Measurements from ENCODE around the gene ADRA2C. TPM values are rescaled to one million over a fixed set of nuclear protein-coding genes. Genes with fewer than 3 reads are reported as not detected.

Gene ADRA2C
- total RNA-seq, 2 experiments from 2014 or later, result 0.21 TPM; not detected in 1

DNA sequence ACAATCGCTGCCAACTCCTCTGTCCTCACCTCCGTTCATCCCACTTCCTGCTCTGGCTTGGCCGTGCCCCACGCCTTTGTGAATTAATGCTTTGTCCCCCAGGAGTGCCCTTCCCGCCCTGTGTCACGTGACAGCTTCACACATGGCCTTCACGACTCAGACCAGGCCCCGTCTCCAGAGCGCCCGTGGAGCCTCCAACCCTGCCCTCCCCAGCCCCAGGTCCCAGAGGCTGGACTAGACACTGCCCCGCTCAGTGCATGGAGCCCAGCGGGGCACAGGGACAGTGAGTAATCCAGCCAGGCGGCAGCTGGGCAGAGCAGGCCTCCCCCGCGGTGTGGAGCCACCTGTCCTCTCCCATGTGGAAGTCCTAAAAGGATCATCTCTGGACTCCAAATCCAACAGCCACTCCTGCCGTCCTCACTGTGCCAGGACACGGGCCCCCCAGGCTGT lies 7.4 kb downstream of the ADRA2C start:
- CTCF ChIA-PET (ENCODE audit: unreplicated experiment), result no interaction called here
- BruUV-seq (replicated peaks), result no TSS peak

DNA sequence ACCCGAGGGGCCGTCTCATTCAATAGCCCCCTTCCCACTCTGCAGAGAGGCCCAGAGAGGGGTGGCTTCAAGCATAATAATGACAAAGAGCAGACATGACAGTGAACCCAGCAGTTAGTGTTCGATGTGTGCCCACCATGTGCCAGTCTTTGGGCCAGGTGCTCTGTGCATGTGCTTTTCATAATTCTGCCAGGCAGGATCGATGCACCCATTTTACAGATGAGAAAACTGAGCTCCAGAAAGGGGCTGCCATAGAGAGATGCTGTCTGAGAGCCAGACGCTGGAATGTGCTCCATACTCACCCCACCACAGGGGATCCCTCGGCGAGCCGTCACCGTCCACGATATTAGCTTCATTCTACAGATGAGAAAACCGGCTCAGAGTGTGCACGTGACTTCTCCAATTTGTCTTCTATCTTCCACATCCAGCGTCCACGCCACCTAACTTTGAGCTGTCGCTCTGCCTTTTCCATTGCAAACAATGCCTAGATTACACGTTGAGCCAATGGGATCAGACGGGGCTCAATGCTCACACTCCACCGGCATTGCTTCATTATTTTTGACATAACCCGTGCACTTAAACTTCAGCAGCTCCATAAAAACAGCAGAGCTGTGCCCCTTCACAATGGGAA lies 8.2 kb downstream of the ADRA2C start:
- H3K4me1 ChIP-seq (ENCODE audit: insufficient read depth, low read length, poor library complexity, severe bottlenecking), result peaks cover 23% of the 10 kb centered on the region
- H3K9me3 ChIP-seq (ENCODE audit: low read length), result no peaks in the 10 kb centered on the region
- POLR2A ChIA-PET, result no interaction called here
- CTCF ChIA-PET (ENCODE audit: unreplicated experiment), result no interaction called here
- TF ChIP-seq EZH2phosphoT487 (IDR thresholded peaks at IDR 0.05; ENCODE audit: borderline replicate concordance, low read depth, low read length), result no peak
- TF ChIP-seq, protein P1, sequence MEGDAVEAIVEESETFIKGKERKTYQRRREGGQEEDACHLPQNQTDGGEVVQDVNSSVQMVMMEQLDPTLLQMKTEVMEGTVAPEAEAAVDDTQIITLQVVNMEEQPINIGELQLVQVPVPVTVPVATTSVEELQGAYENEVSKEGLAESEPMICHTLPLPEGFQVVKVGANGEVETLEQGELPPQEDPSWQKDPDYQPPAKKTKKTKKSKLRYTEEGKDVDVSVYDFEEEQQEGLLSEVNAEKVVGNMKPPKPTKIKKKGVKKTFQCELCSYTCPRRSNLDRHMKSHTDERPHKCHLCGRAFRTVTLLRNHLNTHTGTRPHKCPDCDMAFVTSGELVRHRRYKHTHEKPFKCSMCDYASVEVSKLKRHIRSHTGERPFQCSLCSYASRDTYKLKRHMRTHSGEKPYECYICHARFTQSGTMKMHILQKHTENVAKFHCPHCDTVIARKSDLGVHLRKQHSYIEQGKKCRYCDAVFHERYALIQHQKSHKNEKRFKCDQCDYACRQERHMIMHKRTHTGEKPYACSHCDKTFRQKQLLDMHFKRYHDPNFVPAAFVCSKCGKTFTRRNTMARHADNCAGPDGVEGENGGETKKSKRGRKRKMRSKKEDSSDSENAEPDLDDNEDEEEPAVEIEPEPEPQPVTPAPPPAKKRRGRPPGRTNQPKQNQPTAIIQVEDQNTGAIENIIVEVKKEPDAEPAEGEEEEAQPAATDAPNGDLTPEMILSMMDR (conservative IDR thresholded peaks at IDR 0.05; ENCODE audit: low read length), result no peak
- no peak overlapping the region for H3K4me2 ChIP-seq (ENCODE audit: low read length)
- no peak overlapping the region for H3K27ac ChIP-seq (ENCODE audit: low read depth, low read length, poor library complexity, severe bottlenecking)
- H3K79me2 ChIP-seq (ENCODE audit: insufficient read depth, low read depth, low read length), result no peaks in the 10 kb centered on the region
- H4K20me1 ChIP-seq (ENCODE audit: insufficient read depth, low read length), result no peaks in the 10 kb centered on the region
- no peak overlapping the region for H2AFZ ChIP-seq (ENCODE audit: low read length)
- H3K9me2 ChIP-seq (ENCODE audit: insufficient read depth, low read length), result no peaks in the 10 kb centered on the region
- H3K36me3 ChIP-seq (ENCODE audit: insufficient read depth, low read length), result no peaks in the 10 kb centered on the region
- BruUV-seq (replicated peaks), result no TSS peak
- intact Hi-C loops (cut with micrococcal nuclease; ENCODE audit: unreplicated experiment), result no loop called here
- no peak overlapping the region for H3K4me3 ChIP-seq (ENCODE audit: low read depth, low read length, poor library complexity, severe bottlenecking)
- no peak for DNase-seq (ENCODE audit: low spot score)

More for the DNA sequence above, 7.4 kb downstream of the ADRA2C start:
- no peaks in the 10 kb centered on the region for H3K79me2 ChIP-seq (ENCODE audit: insufficient read depth, low read depth, low read length)
- no peak for DNase-seq (ENCODE audit: low spot score)
- no peaks in the 10 kb centered on the region for H4K20me1 ChIP-seq (ENCODE audit: insufficient read depth, low read length)
- no peak overlapping the region for H3K4me3 ChIP-seq (ENCODE audit: low read depth, low read length, poor library complexity, severe bottlenecking)
- intact Hi-C loops (cut with micrococcal nuclease; ENCODE audit: unreplicated experiment), result no loop called here
- no peaks in the 10 kb centered on the region for H3K36me3 ChIP-seq (ENCODE audit: insufficient read depth, low read length)
- H3K27ac ChIP-seq (ENCODE audit: low read depth, low read length, poor library complexity, severe bottlenecking), result no peak overlapping the region
- no peaks in the 10 kb centered on the region for H3K9me2 ChIP-seq (ENCODE audit: insufficient read depth, low read length)
- H3K4me2 ChIP-seq (ENCODE audit: low read length), result no peak overlapping the region
- POLR2A ChIA-PET, result no interaction called here
- H2AFZ ChIP-seq (ENCODE audit: low read length), result no peak overlapping the region
- no peaks in the 10 kb centered on the region for H3K9me3 ChIP-seq (ENCODE audit: low read length)
- H3K4me1 ChIP-seq (ENCODE audit: insufficient read depth, low read length, poor library complexity, severe bottlenecking), result peaks cover 31% of the 10 kb centered on the region
- TF ChIP-seq, protein P1 (conservative IDR thresholded peaks at IDR 0.05; ENCODE audit: low read length), result no peak
- TF ChIP-seq EZH2phosphoT487 (IDR thresholded peaks at IDR 0.05; ENCODE audit: borderline replicate concordance, low read depth, low read length), result no peak

DNA sequence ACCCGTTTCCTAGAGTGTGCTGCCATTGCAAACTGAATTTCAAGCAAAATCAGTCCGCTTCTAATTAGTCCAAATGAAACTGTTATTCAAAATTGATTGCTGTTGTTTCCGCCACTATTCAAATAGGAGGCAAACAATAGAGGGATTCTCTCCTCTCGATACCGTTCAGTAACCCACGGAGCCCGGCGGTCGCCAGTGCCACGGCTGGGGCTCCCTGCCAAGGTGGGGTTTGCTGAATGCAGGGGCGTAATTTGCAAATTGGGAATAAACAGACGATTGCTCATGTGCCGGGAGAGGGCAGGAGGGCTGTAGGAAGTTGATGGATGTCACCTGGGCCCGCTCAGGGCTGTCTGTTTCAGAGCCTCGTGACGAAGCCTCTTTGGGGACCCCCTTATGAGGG lies 8.8 kb downstream of the ADRA2C start:
- H3K4me1 ChIP-seq (ENCODE audit: insufficient read depth, low read length, poor library complexity, severe bottlenecking), result peaks cover 17% of the 10 kb centered on the region
- POLR2A ChIA-PET, result no interaction called here
- no peaks in the 10 kb centered on the region for H4K20me1 ChIP-seq (ENCODE audit: insufficient read depth, low read length)
- no peak overlapping the region for H3K4me3 ChIP-seq (ENCODE audit: low read depth, low read length, poor library complexity, severe bottlenecking)
- H3K27ac ChIP-seq (ENCODE audit: low read depth, low read length, poor library complexity, severe bottlenecking), result no peak overlapping the region
- no peaks in the 10 kb centered on the region for H3K9me2 ChIP-seq (ENCODE audit: insufficient read depth, low read length)
- DNase-seq (ENCODE audit: low spot score), result no peak
- H2AFZ ChIP-seq (ENCODE audit: low read length), result no peak overlapping the region
- CTCF ChIA-PET (ENCODE audit: unreplicated experiment), result interaction anchor here (0.6 kb wide), 1 partner anchor 248 kb away, joined by 4 read pairs; no protein-coding TSS in a partner anchor
- H3K4me2 ChIP-seq (ENCODE audit: low read length), result no peak overlapping the region
- no peaks in the 10 kb centered on the region for H3K9me3 ChIP-seq (ENCODE audit: low read length)
- intact Hi-C loops (cut with micrococcal nuclease; ENCODE audit: unreplicated experiment), result no loop called here
- H3K36me3 ChIP-seq (ENCODE audit: insufficient read depth, low read length), result no peaks in the 10 kb centered on the region
- H3K79me2 ChIP-seq (ENCODE audit: insufficient read depth, low read depth, low read length), result no peaks in the 10 kb centered on the region
- TF ChIP-seq EZH2phosphoT487 (IDR thresholded peaks at IDR 0.05; ENCODE audit: borderline replicate concordance, low read depth, low read length), result no peak
- TF ChIP-seq, protein P1 (conservative IDR thresholded peaks at IDR 0.05; ENCODE audit: low read length), result no peak
- BruUV-seq (replicated peaks), result no TSS peak

All from OCI-LY7 (cell line).